Upper lobe of right lung (tissue), 1 donor: Measurements from ENCODE around the gene GLT6D1. TPM values are rescaled to one million over a fixed set of nuclear protein-coding genes. Genes with fewer than 3 reads are reported as not detected.

Source experiments
- ATAC-seq: fragments of 200-7000 bp; cut with Tn5 transposase; one replicate; pipeline ENCODE4 v1.9.1; 2020; ENCODE audit warnings: mild to moderate bottlenecking, moderate library complexity
- DNase-seq: peaks from one replicate; pipeline ENCODE4 v3.0.0-alpha.2; 2020
- H3K27ac ChIP-seq: fragments of 200-600 bp; one replicate; pipeline ENCODE4 v1.8.0; 2022
- H3K27me3 ChIP-seq: fragments of 200-600 bp; one replicate; pipeline ENCODE4 v1.8.0; 2022; ENCODE audit warnings: mild to moderate bottlenecking
- H3K36me3 ChIP-seq: fragments of 200-600 bp; one replicate; pipeline ENCODE4 v1.8.0; 2022
- H3K4me1 ChIP-seq: fragments of 200-600 bp; one replicate; pipeline ENCODE4 v1.8.0; 2022
- H3K4me3 ChIP-seq: fragments of 200-600 bp; one replicate; pipeline ENCODE4 v1.8.0; 2022; ENCODE audit warnings: mild to moderate bottlenecking
- H3K9me3 ChIP-seq: fragments of 200-600 bp; one replicate; pipeline ENCODE4 v1.8.0; 2022
- intact Hi-C: fragments of 100-400 bp; cut with DNase I; formaldehyde crosslinking; loops from one replicate; pipeline ENCODE4 v1.11.0; 2022
- total RNA-seq: library from RNA; stranded (reverse); fragmentation: NEBNext Ultra II Directional; extraction: Animal tissue kit (Norgen Biotek cat#: 25700); gene quantifications from one replicate; pipeline ENCODE4 v1.2.1, GENCODE V29; 2021
- TF ChIP-seq, protein P1 (sequence below): fragments of 200-600 bp; IDR thresholded peaks from one replicate; pipeline ENCODE4 v1.8.0; 2022; ENCODE audit warnings: antibody characterized with exemption
- donor health status: DM: no; HTN: yes; CAD: no; lungs with severe emphysema.

GLT6D1 gene
- total RNA-seq, 1 donor from 2014 or later = not detected

DNA sequence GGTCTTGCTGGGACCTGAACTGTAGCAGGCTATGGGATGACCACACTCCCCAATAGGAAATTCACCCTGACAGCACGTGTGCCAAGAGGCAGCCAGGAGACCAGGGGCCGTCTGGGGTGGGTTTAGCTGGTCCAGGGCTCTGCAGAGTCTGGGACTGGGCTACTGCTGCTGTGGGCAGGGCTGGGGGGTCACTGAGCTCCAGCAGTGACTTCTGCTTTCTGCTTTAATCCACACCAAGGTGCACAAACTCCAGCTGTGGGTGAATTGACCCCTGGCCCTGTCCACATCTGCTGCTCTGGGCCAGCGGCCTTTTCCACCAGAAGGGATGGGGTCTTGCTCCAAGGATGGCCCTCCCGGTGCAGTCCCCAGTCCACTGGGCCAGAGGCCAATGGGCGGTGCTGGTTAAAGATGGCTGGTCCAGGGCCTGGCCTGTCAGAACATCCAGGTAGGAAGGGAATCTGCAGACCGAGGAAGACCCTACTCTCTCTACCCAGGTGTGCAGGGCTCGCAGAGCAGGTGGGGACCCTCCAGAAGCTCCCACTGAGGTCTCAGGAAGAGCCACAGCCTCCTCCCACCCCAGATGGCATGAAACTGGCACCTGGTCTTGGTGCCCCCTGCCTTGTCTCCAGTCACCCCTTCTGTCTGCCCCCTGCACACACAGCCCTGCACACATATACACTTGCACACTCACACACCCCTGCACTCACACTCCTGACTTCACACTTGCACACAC is 28.0 kb downstream of the GLT6D1 start:
- H3K36me3 ChIP-seq = no peaks in the 10 kb centered on the region
- no peak overlapping the region for H3K27ac ChIP-seq
- no peaks in the 10 kb centered on the region for H3K4me1 ChIP-seq
- DNase-seq = no peak
- peaks cover 8% of the 10 kb centered on the region for H3K27me3 ChIP-seq
- H3K9me3 ChIP-seq = no peaks in the 10 kb centered on the region
- TF ChIP-seq, protein P1, sequence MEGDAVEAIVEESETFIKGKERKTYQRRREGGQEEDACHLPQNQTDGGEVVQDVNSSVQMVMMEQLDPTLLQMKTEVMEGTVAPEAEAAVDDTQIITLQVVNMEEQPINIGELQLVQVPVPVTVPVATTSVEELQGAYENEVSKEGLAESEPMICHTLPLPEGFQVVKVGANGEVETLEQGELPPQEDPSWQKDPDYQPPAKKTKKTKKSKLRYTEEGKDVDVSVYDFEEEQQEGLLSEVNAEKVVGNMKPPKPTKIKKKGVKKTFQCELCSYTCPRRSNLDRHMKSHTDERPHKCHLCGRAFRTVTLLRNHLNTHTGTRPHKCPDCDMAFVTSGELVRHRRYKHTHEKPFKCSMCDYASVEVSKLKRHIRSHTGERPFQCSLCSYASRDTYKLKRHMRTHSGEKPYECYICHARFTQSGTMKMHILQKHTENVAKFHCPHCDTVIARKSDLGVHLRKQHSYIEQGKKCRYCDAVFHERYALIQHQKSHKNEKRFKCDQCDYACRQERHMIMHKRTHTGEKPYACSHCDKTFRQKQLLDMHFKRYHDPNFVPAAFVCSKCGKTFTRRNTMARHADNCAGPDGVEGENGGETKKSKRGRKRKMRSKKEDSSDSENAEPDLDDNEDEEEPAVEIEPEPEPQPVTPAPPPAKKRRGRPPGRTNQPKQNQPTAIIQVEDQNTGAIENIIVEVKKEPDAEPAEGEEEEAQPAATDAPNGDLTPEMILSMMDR = no peak
- no peak for ATAC-seq
- intact Hi-C loops = no loop called here
- H3K4me3 ChIP-seq = no peak overlapping the region

DNA sequence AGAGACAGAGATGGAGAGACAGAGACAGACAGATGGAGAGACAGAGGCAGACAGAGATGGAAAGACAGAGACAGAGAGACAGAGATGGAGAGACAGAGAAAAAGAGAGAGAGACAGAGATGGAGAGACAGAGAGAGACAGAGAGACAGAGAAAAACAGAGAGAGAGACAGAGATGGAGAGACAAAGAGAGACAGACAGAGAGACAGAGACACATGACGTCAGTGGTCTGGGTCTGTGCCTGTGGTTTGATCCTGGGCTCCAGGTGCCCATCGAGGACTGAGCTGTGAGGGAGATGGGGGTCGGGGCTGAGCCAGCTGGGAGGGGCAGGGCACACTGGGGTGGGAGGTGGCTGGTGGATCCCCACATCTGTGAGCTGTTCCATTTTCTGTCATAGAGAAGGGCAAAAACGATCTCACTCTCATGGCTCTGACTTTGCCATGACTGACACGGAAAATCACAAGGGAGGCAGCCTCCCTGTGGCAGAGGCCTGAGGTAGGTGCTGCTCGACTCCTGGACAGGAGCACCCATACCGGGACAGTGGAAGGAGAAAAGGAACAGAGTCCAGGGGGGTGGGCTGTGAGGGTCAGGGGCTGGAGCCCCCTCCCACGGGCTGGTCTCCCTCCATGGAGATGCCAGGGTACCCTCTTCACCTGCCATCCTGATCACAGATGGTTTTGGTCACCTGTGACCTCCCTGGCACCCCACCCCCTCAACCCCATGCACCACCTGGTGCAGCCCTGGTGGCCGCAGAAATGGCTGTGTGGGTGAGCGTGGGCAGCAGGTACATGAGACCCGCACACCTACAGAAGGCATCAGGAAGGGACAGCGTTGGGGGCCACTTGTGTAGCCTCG is 28.8 kb downstream of the GLT6D1 start:
- no peak for DNase-seq
- peaks cover 8% of the 10 kb centered on the region for H3K27me3 ChIP-seq
- H3K36me3 ChIP-seq = no peaks in the 10 kb centered on the region
- no peak for ATAC-seq
- no peaks in the 10 kb centered on the region for H3K9me3 ChIP-seq
- TF ChIP-seq, protein P1 = no peak
- H3K4me3 ChIP-seq = no peak overlapping the region
- H3K4me1 ChIP-seq = no peaks in the 10 kb centered on the region
- no peak overlapping the region for H3K27ac ChIP-seq
- intact Hi-C loops = no loop called here

DNA sequence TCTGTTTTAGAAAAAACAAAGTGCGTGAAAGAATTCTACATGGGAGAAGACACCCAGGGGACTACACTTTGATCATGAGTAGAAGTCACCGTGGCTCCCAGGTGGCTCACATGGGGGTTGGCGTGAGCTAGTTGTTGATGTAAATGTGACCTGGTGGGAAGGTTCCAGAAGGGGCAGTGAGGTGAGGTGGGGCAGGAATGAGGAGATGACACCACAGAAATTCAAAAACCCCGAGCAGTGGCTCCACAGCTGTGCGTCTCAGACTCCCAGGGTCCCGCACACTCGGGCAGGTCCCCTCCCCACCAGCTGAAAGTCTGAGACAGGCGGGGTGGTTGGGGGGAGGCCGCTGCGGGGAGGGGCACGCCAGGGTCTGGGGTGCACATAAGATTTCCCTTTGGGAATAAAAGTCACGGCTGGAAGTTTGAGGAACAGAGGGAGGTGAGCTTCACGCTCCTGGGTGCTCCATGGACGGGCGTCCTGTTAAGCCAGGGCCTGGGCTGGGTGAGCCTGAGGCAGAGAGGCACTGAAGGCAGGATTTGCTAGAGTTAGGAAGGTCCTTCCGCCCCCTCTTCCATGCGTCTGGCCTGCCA is 29.9 kb downstream of the GLT6D1 start:
- Histone ChIP-seq H3K36me3 (no peaks in the 10 kb centered on the region), H3K27me3 (peaks cover 6% of the 10 kb centered on the region), H3K4me3 (no peak overlapping the region), H3K4me1 (no peaks in the 10 kb centered on the region), H3K9me3 (no peaks in the 10 kb centered on the region), H3K27ac (no peak overlapping the region)
- TF ChIP-seq, protein P1 = no peak
- ATAC-seq (no peak), DNase-seq (no peak)
- intact Hi-C loops = no loop called here

DNA sequence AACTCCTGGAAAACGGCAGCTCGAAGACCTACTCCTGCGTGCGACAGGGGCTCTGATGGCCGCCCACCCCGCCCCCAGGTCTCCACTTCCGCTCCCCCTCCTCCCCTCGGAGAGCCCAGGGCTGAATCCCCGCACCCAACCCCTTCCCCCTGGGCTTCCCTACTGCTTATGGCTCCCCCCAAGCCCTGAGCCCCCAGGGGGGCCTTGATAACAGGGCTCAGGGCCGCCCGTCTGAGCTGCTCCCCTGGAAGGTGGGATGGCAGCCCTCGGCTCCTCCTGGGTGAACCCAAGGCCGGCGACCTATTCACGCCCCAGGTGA is 30.4 kb downstream of the GLT6D1 start:
- H3K27ac ChIP-seq = no peak overlapping the region
- peaks cover 1% of the 10 kb centered on the region for H3K27me3 ChIP-seq
- intact Hi-C loops = no loop called here
- ATAC-seq (no peak), DNase-seq (no peak)
- no peaks in the 10 kb centered on the region for H3K36me3 ChIP-seq
- TF ChIP-seq, protein P1 = no peak
- H3K4me3 ChIP-seq = no peak overlapping the region
- no peaks in the 10 kb centered on the region for H3K9me3 ChIP-seq
- H3K4me1 ChIP-seq = no peaks in the 10 kb centered on the region

DNA sequence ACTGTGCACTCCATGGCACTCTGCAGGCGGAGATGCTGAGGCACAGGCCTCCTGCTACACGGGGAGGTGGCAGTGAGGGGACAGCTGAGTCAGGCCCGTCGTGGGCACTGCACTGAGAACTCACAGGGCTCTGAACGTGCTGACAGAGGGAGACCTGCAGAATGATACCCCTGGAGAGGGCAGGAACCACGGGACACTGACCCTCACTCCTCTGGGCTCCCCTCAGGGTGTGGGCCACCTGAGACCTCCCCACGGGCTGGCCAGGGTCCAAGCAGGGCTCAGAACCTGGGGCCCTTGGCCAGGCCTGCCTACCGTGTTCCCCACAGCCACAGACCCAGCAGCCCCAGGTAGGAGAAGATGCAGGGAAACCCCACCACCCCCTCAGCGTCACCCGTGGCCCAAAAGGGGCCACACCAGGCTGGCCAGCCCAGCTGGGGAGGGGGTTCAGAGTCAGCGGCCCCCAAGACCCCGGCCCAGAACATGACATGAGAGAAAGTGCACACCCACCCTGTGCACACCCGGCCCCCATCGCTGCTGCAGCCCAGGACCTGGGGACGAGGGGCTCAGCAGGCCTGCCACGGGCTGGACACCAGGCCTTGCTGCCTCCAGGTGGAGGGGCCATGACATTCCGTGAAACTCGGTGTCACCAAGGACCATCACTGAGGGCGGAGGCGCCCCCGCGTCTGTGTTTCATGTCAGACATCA is 30.9 kb downstream of the GLT6D1 start:
- Histone ChIP-seq H3K27ac (no peak overlapping the region), H3K4me3 (no peak overlapping the region), H3K36me3 (no peaks in the 10 kb centered on the region), H3K27me3 (peaks cover 4% of the 10 kb centered on the region), H3K4me1 (no peaks in the 10 kb centered on the region), H3K9me3 (no peaks in the 10 kb centered on the region)
- peak; percentile 58 for DNase-seq
- TF ChIP-seq, protein P1 = no peak
- intact Hi-C loops = no loop called here
- no peak for ATAC-seq
